Hepatocyte (in vitro differentiated cells): ENCODE measurements around the gene HYPK.

ENCODE experiments used
- CTCF ChIP-seq: fragments of 200-600 bp; sonication (generic); IDR thresholded peaks from 2 replicates; pipeline ENCODE4 v1.5.1; 2016; ENCODE audit warnings: antibody characterized with exemption, mild to moderate bottlenecking; ENCODE audit not compliant: poor library complexity
- EZH2 ChIP-seq: fragments of 200-600 bp; sonication (generic); IDR thresholded peaks from 2 replicates; pipeline ENCODE4 v1.6.1; 2016; ENCODE audit warnings: antibody characterized with exemption, mild to moderate bottlenecking, borderline replicate concordance
- EZH2phosphoT487 ChIP-seq: fragments of 200-600 bp; sonication (generic); IDR thresholded peaks from one replicate; pipeline ENCODE4 v1.6.1; 2018; ENCODE audit warnings: antibody characterized with exemption, mild to moderate bottlenecking, low read depth, moderate library complexity; ENCODE audit not compliant: unreplicated experiment, severe bottlenecking

- TF ChIP-seq EZH2phosphoT487 (no peak), EZH2 (no peak), CTCF (no peak)
These were observed 36.5 kb upstream of the HYPK start for GRCh38 chr15:43763819-43764446.
